Endodermal cell (in vitro differentiated cells): ENCODE data around the gene HOPX. TPM values are rescaled to one million over a fixed set of nuclear protein-coding genes. Genes with fewer than 3 reads are reported as not detected.
"Not testable (repeated sequence)": the region's sequence is repeated elsewhere in the genome, so short reads cannot be mapped to it uniquely, and the experiment has no call there.

Experiments used
- DNase-seq: peaks from one replicate; pipeline ENCODE4 v3.0.0-alpha.2; 2017
- H3K27ac ChIP-seq: 2 replicates; pipeline ENCODE4 v1.5.1; 2013; ENCODE audit warnings: mild to moderate bottlenecking, low read depth, low read length, moderate library complexity
- H3K27me3 ChIP-seq: 2 replicates; pipeline ENCODE4 v1.6.1; 2013; ENCODE audit warnings: mild to moderate bottlenecking, low read length, moderate library complexity; ENCODE audit not compliant: insufficient read depth, control insufficient read depth, poor library complexity, severe bottlenecking
- H3K36me3 ChIP-seq: 2 replicates; pipeline ENCODE4 v1.7.0; 2013; ENCODE audit warnings: mild to moderate bottlenecking, low read length, moderate library complexity; ENCODE audit not compliant: control insufficient read depth, insufficient read depth
- H3K4me1 ChIP-seq: one replicate; pipeline ENCODE4 v1.7.0; 2013; ENCODE audit warnings: low read length; ENCODE audit not compliant: control insufficient read depth, insufficient read depth
- H3K4me3 ChIP-seq: 2 replicates; pipeline ENCODE4 v1.5.1; 2013; ENCODE audit warnings: mild to moderate bottlenecking, low read length, moderate library complexity
- H3K9ac ChIP-seq: 2 replicates; pipeline ENCODE4 v1.6.1; 2013; ENCODE audit warnings: mild to moderate bottlenecking, low read length, moderate library complexity; ENCODE audit not compliant: poor library complexity, severe bottlenecking; ENCODE audit errors: extremely low read depth
- H3K9me3 ChIP-seq: 2 replicates; pipeline ENCODE4 v1.6.1; 2013; ENCODE audit warnings: mild to moderate bottlenecking, low read length, moderate library complexity; ENCODE audit not compliant: control insufficient read depth
- H3K27ac Mint-ChIP-seq: 2 replicates; pipeline ENCODE4 v1.8.0; 2020; ENCODE audit warnings: mixed read lengths
- H3K27me3 Mint-ChIP-seq: 2 replicates; pipeline ENCODE4 v1.8.0; 2021; ENCODE audit warnings: mild to moderate bottlenecking, mixed read lengths; ENCODE audit not compliant: insufficient read depth
- H3K36me3 Mint-ChIP-seq: 2 replicates; pipeline ENCODE4 v1.8.0; 2020; ENCODE audit warnings: low read depth, mixed read lengths
- H3K4me1 Mint-ChIP-seq: 2 replicates; pipeline ENCODE4 v1.8.0; 2020; ENCODE audit warnings: mixed read lengths
- H3K4me3 Mint-ChIP-seq: 2 replicates; pipeline ENCODE4 v1.8.0; 2020; ENCODE audit warnings: mild to moderate bottlenecking, moderate library complexity, mixed read lengths
- H3K9me3 Mint-ChIP-seq: 2 replicates; pipeline ENCODE4 v1.8.0; 2020; ENCODE audit warnings: mild to moderate bottlenecking, mixed read lengths
- CTCF ChIP-seq: fragments of 200-600 bp; sonication (generic); conservative IDR thresholded peaks from 2 replicates; pipeline ENCODE4 v1.5.0; 2021; ENCODE audit warnings: antibody characterized with exemption, mild to moderate bottlenecking
- WGBS, 2 experiments: methylation state at CpG; one replicate each; pipeline versions ENCODE4 v1.1.5 to v1.1.7; 2013; ENCODE audit warnings: missing lambda C conversion rate in 2 of 2, mixed read lengths in 1 of 2; ENCODE audit not compliant: insufficient coverage in 1 of 2, insufficient read length in 1 of 2; 5-methylcytosine and 5-hydroxymethylcytosine counted together
- total RNA-seq, 2 donors: library from RNA; stranded (reverse); fragmentation: NEBNext Ultra II Directional in 1 of 2; extraction: Animal tissue kit (Norgen Biotek cat#: 25700) in 1 of 2; gene quantifications; 2 replicates in 1 of 2; 3 replicates in 1 of 2; pipeline ENCODE4 v1.2.1, GENCODE V29; 2021

HOPX gene
- total RNA-seq, 2 donors from 2014 or later, result not detected

GRCh38 chr4:56727150-56727549 is 46.1 kb upstream of the HOPX start:
- Mint-ChIP-seq H3K36me3 (no peaks in the 10 kb centered on the region), H3K27ac (no peak overlapping the region), H3K27me3 (peaks cover 5% of the 10 kb centered on the region), H3K9me3 (no peaks in the 10 kb centered on the region), H3K4me1 (peaks cover 6% of the 10 kb centered on the region), H3K4me3 (no peak overlapping the region)
- Histone ChIP-seq H3K4me1 (no peaks in the 10 kb centered on the region), H3K4me3 (no peak overlapping the region), H3K9me3 (no peaks in the 10 kb centered on the region), H3K27me3 (no peaks in the 10 kb centered on the region), H3K27ac (no peak overlapping the region), H3K9ac (no peak overlapping the region), H3K36me3 (no peaks in the 10 kb centered on the region)
- 81% methylated on average over 4 of the region's 4 CpGs for WGBS, 2 experiments
- no peak for TF ChIP-seq CTCF
- no peak for DNase-seq

GRCh38 chr4:56726593-56726992 is 45.5 kb upstream of the HOPX start:
- 89% methylated on average over 1 of the region's 1 CpG; no CpG with 5 or more reads in 1 of the 2 experiments for WGBS, 2 experiments
- not testable (repeated sequence) for H3K4me3 Mint-ChIP-seq

GRCh38 chr4:56723659-56724230 is 42.6 kb upstream of the HOPX start:
- DNase-seq, result no peak
- Histone ChIP-seq H3K36me3 (no peaks in the 10 kb centered on the region), H3K9me3 (no peaks in the 10 kb centered on the region), H3K9ac (no peak overlapping the region), H3K4me3 (no peak overlapping the region), H3K27me3 (no peaks in the 10 kb centered on the region), H3K4me1 (no peaks in the 10 kb centered on the region), H3K27ac (no peak overlapping the region)
- Mint-ChIP-seq H3K9me3 (peaks cover 2% of the 10 kb centered on the region), H3K36me3 (no peaks in the 10 kb centered on the region), H3K27ac (no peak overlapping the region), H3K4me1 (no peaks in the 10 kb centered on the region), H3K27me3 (peaks cover 5% of the 10 kb centered on the region), H3K4me3 (no peak overlapping the region)
- no peak for TF ChIP-seq CTCF
- 60 to 92% methylated on average over 1 to 2 of the region's 2 CpGs for WGBS, 2 experiments

More at GRCh38 chr4:56726593-56726992, 45.5 kb upstream of the HOPX start:
- H3K4me1 ChIP-seq, H3K36me3 ChIP-seq, H3K27me3 ChIP-seq, H3K4me3 ChIP-seq, DNase-seq, H3K9me3 ChIP-seq, H3K9ac ChIP-seq, H3K9me3 Mint-ChIP-seq, H3K36me3 Mint-ChIP-seq, H3K27me3 Mint-ChIP-seq, H3K4me1 Mint-ChIP-seq, H3K27ac ChIP-seq, H3K27ac Mint-ChIP-seq: not testable (repeated sequence)

GRCh38 chr4:56723201-56723605 is 42.1 kb upstream of the HOPX start:
- Histone ChIP-seq H3K27me3 (no peaks in the 10 kb centered on the region), H3K9me3 (no peaks in the 10 kb centered on the region), H3K9ac (no peak overlapping the region), H3K4me3 (no peak overlapping the region), H3K27ac (no peak overlapping the region), H3K36me3 (no peaks in the 10 kb centered on the region), H3K4me1 (no peaks in the 10 kb centered on the region)
- Mint-ChIP-seq H3K27me3 (peaks cover 5% of the 10 kb centered on the region), H3K4me3 (no peak overlapping the region), H3K9me3 (peaks cover 2% of the 10 kb centered on the region), H3K27ac (no peak overlapping the region), H3K4me1 (no peaks in the 10 kb centered on the region), H3K36me3 (no peaks in the 10 kb centered on the region)
- no peak for DNase-seq
- 88 to 100% methylated on average over 2 to 5 of the region's 5 CpGs for WGBS, 2 experiments
- TF ChIP-seq CTCF, result no peak
